GM11168 (cell line): ENCODE data around the gene PLPP4.

Experiments used
- in situ Hi-C: fragments of 300-500 bp; cut with MboI; formaldehyde crosslinking; loops from one replicate; pipeline ENCODE4 v1.12.0; 2022; ENCODE audit warnings: low sequenced_read_pairs; ENCODE audit not compliant: unreplicated experiment

The PLPP4 gene

DNA sequence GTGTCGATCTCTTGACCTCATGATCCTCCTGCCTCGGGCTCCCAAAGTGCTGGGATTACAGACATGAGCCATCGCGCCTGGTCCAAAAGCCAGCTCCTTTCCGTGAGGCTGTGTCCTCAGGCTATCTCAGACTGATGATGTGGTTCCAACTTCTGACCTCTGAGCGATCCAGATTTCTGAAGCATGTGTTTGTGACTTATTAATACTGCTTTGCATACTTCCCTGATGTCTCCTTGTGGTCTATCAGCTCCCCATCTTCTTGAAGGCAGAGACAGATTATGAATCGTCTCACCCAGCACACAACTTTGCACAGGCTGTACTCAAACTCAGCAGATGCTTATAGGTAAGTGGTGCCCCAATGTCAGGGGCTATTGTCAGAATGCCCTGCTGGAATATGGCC, 2.0 kb upstream of the PLPP4 start:
- in situ Hi-C loops, result no loop called here

DNA sequence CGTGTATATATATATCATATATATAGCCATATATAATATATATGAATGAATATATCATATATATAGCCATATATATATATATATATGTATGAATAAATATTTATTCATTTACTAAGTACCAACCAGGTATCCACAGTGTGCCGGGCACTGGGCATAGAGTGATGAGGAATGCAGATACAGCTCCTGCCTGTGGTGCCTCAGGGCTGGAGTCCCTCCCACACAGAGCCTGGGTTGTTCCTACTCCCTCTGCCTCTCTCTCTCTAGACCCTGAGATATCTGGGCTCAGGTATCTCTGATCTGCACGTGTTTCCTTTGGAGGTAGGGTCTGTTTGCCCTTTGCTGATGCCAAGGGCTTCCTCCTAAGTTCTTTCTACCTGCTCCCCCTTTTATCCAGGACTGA, 1.4 kb upstream of the PLPP4 start:
- in situ Hi-C loops, result no loop called here

DNA sequence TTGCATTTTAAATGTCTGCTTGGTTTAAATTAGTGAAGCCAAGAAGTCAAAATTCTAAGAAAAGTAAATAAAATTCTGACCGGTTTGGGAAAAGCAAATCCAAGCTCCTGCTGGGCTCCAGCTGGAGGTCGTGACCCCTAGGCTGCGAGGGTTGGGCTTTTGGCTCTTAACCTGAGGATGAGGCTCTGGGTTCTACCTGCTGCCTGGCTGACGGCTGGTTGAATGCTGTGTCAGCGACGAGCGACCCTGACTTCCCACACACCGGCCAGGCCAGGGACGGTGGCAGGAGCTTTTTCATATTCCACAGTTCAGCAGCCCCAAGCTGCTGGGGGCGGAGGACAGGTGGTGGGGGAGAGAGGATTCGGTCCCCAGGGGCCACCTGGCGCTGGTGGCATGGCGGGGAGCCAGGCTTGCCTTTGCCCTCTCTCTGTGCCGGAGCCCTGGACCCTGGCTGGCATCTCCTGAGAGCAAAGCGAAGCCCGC, 843 bp upstream of the PLPP4 start:
- in situ Hi-C loops, result no loop called here

DNA sequence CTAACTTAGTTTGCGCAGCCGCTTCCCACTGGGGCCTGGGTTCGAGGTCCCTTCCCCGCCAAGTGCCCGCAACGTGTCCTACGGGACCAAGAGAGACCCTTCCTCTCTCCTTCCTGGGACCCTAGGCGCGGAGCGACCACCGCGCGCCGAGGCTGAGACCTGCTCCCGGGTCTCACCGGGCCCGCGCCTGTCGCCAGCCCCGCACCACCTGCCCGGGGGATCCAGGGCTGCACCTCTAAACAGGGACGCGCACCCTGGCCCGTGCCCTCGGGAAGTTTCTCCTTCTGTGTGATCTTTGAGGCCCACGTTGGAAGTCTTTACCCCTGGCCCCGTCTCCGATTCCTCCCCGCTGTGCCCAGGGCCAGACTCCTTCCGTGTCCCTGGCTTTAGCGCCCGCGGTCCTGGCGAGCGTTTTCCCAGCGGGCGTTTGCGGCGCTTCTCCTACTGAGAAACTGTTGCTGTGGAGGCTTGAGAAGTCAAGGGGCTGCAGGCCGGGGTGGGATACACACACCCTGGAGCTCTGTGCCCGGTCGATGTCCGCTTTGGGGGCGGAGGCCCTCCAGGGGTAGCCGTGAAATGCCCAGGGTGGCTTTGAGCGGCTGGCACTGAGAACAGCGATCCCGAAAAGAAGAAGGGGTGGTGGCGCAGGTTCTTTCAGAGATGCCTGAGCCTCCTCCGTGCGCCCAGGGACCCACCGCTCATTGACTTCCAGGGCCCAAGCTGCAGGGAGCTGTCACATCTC, 575 bp downstream of the PLPP4 start:
- in situ Hi-C loops, result no loop called here

DNA sequence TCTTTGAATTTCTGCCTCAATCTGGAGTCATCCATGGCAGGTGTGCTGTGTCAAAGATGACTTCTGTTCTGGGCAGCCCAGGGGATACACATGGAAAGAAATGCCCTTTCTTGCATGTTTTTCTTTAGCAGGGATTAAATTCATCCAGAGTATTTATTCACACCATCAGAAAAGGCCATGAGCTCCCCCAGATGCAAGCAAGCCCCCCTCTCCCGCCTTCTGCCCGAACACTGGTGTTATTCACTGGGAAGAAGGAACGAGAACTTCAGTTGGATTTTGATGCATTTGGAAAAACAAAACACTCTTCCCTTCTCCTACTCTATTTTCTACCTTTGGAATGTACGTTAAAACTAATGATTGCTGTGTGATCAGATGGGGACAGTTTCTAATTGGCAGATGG, 1.4 kb downstream of the PLPP4 start:
- in situ Hi-C loops, result no loop called here

DNA sequence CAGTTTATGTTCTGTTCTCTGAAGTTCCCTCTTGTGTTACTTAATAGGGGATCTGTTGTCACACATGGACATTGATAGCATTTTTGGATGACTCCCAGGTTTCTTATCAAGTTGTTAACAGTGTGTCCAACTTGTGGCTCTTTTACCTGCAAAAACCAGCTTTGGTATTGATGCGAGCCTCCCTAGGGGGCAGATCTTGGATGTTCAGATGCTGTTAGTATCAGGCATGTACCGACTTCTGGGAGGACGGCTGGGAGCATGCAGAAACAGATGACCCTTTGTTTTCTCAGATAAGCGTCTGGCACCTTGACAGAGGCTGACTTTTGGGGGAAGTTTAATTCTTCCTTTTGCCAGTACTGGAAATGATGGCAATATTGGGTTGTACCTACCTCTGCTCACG, 2.2 kb downstream of the PLPP4 start:
- in situ Hi-C loops, result no loop called here

DNA sequence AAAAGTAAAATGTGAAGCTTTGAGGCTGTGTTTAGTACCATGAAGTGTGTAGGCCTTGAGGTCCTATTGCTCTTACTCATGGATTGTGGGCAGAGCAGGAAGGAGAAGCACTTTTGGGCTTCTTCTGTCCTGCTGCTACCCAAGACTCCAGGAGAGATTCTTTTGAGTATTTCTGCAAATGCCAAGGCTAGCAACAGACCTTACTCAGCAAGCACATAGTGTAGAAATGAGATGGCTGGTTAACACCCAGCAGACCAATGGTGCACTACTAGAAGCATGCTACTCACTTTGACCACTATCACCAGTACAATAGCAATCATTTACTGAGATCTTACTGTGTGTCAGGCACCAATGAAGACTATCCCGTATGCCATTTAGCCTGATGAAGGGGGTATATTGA, 3.2 kb downstream of the PLPP4 start:
- in situ Hi-C loops, result no loop called here

DNA sequence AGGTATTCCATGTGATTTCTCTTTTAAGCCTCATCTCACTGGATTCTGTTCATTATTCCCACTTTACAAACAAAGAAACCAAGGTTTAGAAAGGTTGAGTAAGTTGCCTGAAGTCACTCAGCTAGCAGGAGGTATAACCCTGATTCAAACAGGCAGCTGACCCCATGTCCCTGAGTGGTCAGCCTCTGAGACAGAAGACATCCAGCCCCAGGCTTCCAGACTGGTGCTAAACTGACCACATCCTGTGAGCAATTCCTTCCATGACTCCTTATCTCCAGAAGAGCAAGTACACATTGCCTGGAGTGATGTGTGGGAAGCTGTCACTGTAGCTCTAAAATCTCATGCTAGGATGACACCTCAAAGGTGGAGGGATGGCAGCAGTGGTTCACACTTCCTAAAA, 3.7 kb downstream of the PLPP4 start:
- in situ Hi-C loops, result no loop called here

DNA sequence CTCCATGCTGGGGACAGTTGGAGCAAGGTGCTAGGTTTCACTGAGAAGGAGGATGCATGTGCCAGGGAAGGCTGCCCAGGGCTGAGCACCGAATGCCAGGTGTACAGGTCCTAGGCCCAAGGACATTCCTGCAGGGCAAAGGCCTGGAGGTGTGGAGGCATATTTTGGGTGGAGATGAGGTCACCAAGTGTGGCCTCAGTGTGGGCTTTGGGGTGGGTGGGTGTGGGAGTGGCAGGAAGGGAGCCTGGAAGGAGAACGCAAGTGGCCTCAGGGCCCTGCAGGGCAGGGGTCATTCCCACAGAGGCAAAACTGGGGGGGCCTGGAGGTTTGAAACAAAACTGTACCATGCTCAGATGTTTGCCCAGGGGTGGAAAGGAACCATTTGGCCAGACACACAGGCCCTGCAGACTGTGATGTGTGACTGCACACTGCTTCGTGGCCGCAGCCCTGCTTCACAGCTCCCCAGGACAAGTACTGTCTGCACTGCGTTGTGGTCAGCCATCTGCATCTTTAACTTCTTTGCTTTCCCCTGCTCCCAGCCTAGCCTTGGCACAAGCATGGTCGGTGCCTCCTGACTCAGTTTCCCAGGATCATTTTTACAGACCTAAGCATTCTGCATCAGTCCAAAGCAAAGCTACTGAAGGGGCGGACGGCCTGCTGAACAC, 5.1 kb downstream of the PLPP4 start:
- in situ Hi-C loops, result no loop called here

DNA sequence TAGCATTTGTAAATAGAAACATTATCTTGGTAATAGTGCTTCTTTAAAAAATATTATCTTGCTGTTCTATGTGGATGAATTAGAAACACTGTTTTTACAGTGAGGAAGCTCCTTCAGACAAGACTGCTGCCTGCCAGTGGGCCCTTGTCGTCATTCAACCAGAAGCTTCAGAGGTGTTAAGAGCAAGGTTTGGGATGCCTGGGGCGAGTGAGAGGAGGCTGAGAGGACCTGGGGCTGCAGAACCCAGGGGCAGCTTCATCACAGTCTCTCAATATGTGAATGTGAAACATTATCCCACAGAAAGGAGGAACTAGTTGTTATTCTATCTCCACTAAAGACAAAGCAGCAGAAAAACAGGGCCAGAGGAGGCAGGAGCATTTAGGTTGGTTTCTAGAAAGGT, 8.1 kb downstream of the PLPP4 start:
- in situ Hi-C loops, result no loop called here

DNA sequence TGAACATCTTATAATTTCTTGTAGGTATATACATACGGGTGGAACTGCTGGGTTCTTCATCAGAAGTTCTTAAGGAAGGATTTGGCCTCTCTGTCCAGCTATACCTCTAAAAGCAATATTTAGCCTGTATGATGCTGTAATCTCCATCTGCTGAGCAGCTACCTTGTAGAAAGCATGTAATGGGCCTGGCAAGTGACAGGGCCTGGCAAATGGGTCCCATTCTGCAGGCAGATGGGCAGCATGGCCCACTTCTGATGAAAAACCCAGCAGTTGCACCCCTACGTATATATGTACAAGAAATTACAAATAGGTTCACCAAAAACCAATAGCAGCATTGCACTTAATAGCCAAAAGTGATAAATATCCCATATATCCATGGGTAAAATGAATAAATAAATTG, 9.0 kb downstream of the PLPP4 start:
- in situ Hi-C loops, result no loop called here

DNA sequence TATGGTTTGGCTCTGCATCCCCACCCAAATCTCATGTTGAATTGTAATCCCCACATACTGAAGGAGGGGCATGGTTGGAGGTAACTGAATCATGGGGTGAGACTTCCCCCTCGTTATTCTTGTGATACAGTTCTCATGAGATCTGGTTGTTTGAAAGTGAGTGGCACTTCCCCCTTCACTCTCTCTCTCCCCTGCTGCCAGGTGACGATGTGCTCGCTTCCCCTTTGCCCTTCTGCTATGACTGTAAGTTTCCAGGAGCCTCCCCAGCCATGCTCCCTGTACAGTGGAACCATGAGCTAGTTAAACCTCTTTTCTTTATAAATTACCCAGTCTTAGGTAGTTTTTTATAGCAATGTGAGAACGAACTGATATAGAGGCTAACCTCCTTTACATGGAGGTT, 16.6 kb downstream of the PLPP4 start:
- in situ Hi-C loops, result no loop called here

DNA sequence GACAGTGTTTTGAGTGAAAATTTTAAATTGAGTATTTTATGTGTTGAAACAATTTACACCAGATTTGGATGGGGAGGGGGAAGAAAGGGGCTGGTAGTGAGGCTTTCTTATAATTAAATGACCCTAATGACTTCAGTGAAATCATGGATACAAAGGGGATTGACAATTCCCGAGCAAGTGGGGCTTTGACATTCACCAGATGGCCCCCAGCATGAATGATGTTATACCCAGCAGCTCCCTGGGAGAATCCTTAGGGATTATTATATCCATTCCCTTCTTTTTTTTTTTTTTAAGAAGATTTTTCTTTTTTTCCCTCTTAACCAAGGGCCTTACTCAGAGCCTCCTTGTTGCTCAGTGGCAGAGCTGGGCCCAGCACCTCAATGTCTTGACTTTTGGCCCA, 17.9 kb downstream of the PLPP4 start:
- in situ Hi-C loops, result no loop called here

DNA sequence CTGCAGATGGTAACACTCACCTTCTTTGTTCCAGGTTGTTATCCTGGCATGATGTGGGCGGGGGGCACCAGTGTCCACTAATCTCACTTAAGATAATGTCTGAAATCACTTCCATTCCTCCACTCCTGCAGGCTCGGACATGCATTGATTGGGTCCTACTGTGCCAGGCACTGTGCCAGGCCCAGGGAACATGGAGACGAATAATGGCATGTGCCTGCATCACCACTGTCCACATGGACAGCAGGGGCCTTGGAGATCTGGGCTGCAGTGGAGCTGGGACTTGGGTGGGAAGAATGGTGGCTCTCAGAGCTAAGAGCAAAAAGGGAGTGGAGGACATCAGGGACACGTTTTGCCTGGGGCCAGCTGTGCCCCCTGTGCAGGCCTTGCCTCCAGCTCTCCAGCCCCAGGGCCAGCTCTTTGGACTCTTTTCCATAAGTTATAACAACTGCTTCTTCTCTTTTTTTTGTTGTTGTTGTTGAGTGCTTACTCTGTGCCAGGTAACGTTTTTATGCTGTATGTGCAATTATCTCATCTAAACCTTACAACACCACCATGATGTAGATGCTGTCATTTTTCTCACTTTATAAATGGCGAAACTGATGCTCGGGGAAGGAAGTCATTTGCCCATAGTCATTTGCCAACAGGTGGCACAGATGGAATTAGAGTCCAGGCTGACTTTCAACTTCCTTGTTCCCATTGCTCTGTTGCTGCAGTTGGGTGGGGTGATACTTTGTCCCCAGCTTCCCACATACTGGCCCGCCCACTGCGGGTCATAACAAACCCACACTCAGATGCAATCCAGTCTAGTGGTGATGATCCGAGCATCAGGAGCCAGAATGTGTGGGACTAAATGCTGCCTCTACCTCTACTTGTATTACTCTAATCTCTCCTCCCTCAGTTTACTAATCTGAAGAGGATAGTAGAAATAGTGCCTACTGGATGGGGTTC, 19.1 kb downstream of the PLPP4 start:
- in situ Hi-C loops, result no loop called here

DNA sequence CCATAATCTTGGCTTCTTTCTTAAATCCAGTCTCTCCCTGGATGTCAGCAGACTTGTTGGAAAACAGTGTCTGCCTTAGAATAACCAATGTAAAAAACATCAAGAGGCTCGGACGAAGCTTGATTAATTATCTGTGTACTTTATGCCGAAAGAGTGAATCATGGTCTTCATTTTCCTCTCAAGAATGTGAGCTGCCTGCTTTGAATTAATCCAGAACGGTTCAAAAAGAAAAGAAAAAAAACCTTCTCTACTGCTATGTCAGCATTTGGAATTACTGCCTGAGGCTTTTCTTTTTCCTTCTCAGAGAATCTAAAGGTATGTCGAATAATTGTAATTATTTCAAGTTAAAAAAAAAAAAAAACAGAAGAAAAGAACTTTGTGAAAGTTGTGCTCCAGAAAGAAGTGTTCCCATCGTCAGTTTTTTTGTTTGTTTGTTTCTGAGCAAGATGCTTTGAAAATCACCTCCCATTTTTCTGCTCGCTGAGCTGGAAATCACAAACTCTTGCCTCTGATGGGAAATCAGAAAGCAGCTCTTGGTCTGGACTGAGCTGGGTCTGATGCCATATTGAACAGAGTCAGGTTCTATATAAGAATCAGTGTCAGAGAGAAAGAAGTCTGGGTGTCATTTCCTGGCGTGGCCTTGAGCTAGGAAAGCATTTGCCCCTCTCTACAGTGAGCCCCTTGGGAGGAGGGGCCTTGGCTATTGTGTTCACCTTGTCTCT, 20.2 kb downstream of the PLPP4 start:
- in situ Hi-C loops, result no loop called here

DNA sequence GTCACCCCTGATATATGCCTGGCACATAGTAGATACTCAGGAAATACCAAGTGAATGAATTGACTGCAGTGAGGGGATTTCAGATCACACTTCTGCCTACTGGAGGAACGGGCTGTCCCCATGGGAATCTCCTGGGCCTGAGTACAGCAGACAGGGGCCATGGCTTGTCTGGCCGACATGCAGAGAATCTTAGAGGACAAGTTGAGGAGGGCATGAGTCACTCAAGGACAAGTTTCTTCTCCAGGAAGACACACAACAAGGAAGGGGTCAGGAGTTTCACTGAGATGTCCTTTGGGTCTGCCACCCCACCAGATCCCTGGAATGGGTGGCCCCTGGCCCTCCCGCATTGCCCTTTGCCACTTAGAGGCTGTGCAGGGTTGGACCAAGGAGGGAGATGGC, 20.7 kb downstream of the PLPP4 start:
- in situ Hi-C loops, result no loop called here

DNA sequence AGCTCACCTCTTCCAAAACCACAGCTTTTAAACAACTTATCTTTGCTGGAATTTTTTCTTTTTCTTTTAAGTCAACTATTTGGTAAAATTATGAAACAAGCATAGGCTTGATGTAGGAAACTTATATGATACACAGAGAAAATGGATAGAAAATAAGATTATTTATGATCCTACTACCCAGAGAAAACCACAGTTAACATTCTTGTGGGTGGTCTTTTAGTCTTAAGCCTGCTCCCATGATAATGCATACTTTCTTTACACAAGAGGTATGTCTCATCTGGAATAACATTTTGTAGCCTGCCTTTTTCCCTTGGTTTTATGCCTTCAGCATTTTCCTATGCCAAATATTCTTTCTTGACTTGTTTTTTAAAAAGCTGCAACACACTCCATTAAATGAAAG, 21.4 kb downstream of the PLPP4 start:
- in situ Hi-C loops, result no loop called here

DNA sequence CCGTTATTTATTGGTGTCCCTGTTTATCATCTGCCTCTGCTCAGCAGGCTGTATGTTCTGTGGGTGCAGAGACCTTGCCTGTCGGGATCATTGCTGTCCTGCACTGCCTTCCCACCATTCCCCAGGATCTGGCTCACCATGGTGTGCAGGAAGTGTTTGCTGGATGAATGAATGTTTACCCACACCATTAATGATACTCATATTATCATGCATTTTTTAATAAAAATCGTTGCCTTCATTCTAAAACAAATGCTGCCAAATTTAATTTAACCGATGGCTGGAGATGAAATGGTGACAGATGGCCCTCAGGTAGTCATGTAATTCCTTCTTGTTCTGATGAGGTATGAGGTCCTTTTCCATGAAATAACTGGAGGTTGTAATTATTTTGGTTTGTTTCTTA, 22.5 kb downstream of the PLPP4 start:
- in situ Hi-C loops, result no loop called here

DNA sequence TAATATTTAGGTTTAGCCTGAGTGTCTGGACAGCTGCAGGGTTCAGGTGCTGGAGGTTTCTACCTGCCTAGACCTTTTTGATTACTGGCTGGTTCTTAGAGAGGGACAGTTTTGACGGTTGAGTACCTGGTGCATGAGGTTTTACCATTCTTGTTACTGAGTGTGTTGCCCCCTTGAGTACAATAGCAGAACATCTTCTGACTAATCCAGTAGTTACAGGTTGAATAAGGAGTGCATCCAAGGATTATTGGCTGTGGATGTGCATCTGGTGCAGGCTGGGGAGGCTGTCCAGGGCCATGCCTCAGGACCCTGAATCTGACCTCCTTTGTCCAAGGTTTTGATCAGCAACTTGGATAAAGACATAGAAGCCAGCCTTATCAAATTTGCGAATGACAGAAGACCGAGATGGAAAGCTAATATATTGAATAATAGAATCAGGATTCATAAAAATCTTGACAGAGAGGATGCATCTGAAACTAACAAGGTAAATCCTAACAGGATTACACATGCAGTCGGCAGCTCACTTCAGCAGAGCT, 23.1 kb downstream of the PLPP4 start:
- in situ Hi-C loops, result no loop called here

DNA sequence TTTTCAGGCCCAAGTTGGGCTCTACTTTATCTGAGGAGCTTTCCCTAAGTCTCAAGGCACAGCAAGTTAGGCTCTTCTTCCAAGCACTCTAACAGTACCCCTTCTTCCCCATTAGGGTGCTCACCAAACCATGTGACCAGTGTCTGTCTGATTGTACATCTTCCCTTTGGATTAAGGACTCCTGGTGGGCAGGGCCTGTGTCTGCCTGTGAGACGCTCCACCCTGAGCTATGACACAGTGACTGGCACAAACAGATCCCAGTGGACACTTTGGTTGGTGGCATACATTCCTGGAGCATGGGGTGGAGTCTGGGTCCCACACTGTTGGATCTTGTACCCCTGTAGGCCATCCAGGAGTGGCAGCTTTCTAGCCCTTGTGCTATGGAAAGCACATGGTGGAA, 23.8 kb downstream of the PLPP4 start:
- in situ Hi-C loops, result no loop called here
